Neural cell (in vitro differentiated cells): ENCODE measurements around the gene CLNK. TPM values are rescaled to one million over a fixed set of nuclear protein-coding genes. Genes with fewer than 3 reads are reported as not detected.

Source experiments
- H2AFZ ChIP-seq: fragments of 200-600, 300-800 bp; sonication (generic), shearing (Covaris generic); 2 replicates; pipeline ENCODE4 v1.6.0; 2014; ENCODE audit warnings: low read depth, mild to moderate bottlenecking, antibody characterized with exemption, low read length, moderate library complexity
- H3F3A ChIP-seq: fragments of 200-600 bp; shearing (Covaris generic); 2 replicates; pipeline ENCODE4 v1.6.1; 2016; ENCODE audit warnings: mild to moderate bottlenecking, moderate library complexity, mixed read lengths, antibody characterized with exemption, low read length; ENCODE audit not compliant: insufficient read depth, poor library complexity, severe bottlenecking
- H3K27ac ChIP-seq: fragments of 200-600, 300-800 bp; sonication (generic), shearing (Covaris generic); 2 replicates; pipeline ENCODE4 v1.5.1; 2014; ENCODE audit warnings: mild to moderate bottlenecking, low read length, moderate library complexity
- H3K27me3 ChIP-seq: fragments of 300-800, 200-600 bp; sonication (generic), shearing (Covaris generic); 2 replicates; pipeline ENCODE4 v1.6.0; 2014; ENCODE audit warnings: mild to moderate bottlenecking, low read depth, low read length, moderate library complexity; ENCODE audit not compliant: insufficient read depth
- H3K36me3 ChIP-seq: fragments of 300-800, 200-600 bp; sonication (generic), shearing (Covaris generic); 2 replicates; pipeline ENCODE4 v1.5.1; 2014; ENCODE audit warnings: mild to moderate bottlenecking, antibody characterized with exemption, low read length, moderate library complexity; ENCODE audit not compliant: insufficient read depth
- H3K4me2 ChIP-seq: fragments of 300-800, 200-600 bp; sonication (generic), shearing (Covaris generic); 2 replicates; pipeline ENCODE4 v1.6.0; 2014; ENCODE audit warnings: mild to moderate bottlenecking, low read length
- H3K4me3 ChIP-seq: fragments of 300-800, 200-600 bp; sonication (generic), shearing (Covaris generic); 2 replicates; pipeline ENCODE4 v1.5.1; 2014; ENCODE audit warnings: mild to moderate bottlenecking, low read length, moderate library complexity
- H3K79me2 ChIP-seq: fragments of 200-600 bp; shearing (Covaris generic); replicated peaks from 2 replicates; pipeline ENCODE4 v1.6.0; 2014; ENCODE audit warnings: mild to moderate bottlenecking, low read length, moderate library complexity; ENCODE audit not compliant: insufficient read depth
- H3K9ac ChIP-seq: fragments of 300-800, 200-600 bp; sonication (generic), shearing (Covaris generic); 2 replicates; pipeline ENCODE4 v1.6.1; 2016; ENCODE audit warnings: mild to moderate bottlenecking, low read length, mixed read lengths
- H3K9me2 ChIP-seq: fragments of 200-600 bp; shearing (Covaris generic); 2 replicates; pipeline ENCODE4 v1.6.1; 2016; ENCODE audit warnings: mild to moderate bottlenecking, low read length, mixed read lengths; ENCODE audit not compliant: insufficient read depth
- H3K9me3 ChIP-seq: fragments of 200-600, 300-800 bp; sonication (generic), shearing (Covaris generic); 2 replicates; pipeline ENCODE4 v1.6.1; 2016; ENCODE audit warnings: mild to moderate bottlenecking, mixed run types, low read length, moderate library complexity, mixed read lengths
- H4K20me1 ChIP-seq: fragments of 200-600 bp; shearing (Covaris generic); 2 replicates; pipeline ENCODE4 v1.6.1; 2016; ENCODE audit warnings: mild to moderate bottlenecking, mixed run types; ENCODE audit not compliant: insufficient read depth
- CTCF ChIP-seq: fragments of 450-650 bp; IDR thresholded peaks from 2 replicates; pipeline ENCODE4 v1.5.1; 2014; ENCODE audit warnings: antibody characterized with exemption, mild to moderate bottlenecking, moderate library complexity; ENCODE audit not compliant: poor library complexity, severe bottlenecking
- EP300 ChIP-seq: fragments of 450-650 bp; conservative IDR thresholded peaks from 2 replicates; pipeline ENCODE4 v1.6.1; 2014; ENCODE audit warnings: antibody characterized with exemption, mild to moderate bottlenecking, moderate library complexity; ENCODE audit not compliant: poor library complexity, severe bottlenecking
- EZH2 ChIP-seq: fragments of 200-600, 300-800 bp; shearing (Covaris generic), sonication (generic); IDR thresholded peaks from 2 replicates; pipeline ENCODE4 v1.6.1; 2014; ENCODE audit warnings: antibody characterized with exemption, low read length, borderline replicate concordance, mild to moderate bottlenecking; ENCODE audit not compliant: insufficient read depth, poor library complexity, severe bottlenecking
- MXI1 ChIP-seq: fragments of 450-650 bp; conservative IDR thresholded peaks from 2 replicates; pipeline ENCODE4 v1.6.1; 2014; ENCODE audit warnings: antibody characterized with exemption, mild to moderate bottlenecking; ENCODE audit not compliant: poor library complexity, severe bottlenecking
- POLR2AphosphoS5 ChIP-seq: IDR thresholded peaks from 2 replicates; pipeline ENCODE4 v1.6.1; 2012
- RAD21 ChIP-seq: fragments of 450-650 bp; conservative IDR thresholded peaks from 2 replicates; pipeline ENCODE4 v1.6.1; 2014; ENCODE audit warnings: antibody characterized with exemption, mild to moderate bottlenecking, moderate library complexity
- SMC3 ChIP-seq: fragments of 450-650 bp; conservative IDR thresholded peaks from 2 replicates; pipeline ENCODE4 v1.6.1; 2014; ENCODE audit warnings: antibody characterized with exemption, mild to moderate bottlenecking, moderate library complexity; ENCODE audit not compliant: poor library complexity
- TAF1 ChIP-seq: IDR thresholded peaks from 2 replicates; pipeline ENCODE4 v1.6.1; 2012; ENCODE audit warnings: low read depth
- polyA plus RNA-seq: library from polyadenylated mRNA; depleted of rRNA; stranded (reverse); fragments of >200 nt; gene quantifications from 2 replicates; pipeline ENCODE4 v1.2.3, GENCODE V29; 2014
- TF ChIP-seq, protein P1 (sequence below): IDR thresholded peaks from 2 replicates; pipeline ENCODE4 v1.6.1; 2012; ENCODE audit warnings: borderline replicate concordance

CLNK gene
- polyA plus RNA-seq, 1 donor from 2014 or later, result not detected

DNA sequence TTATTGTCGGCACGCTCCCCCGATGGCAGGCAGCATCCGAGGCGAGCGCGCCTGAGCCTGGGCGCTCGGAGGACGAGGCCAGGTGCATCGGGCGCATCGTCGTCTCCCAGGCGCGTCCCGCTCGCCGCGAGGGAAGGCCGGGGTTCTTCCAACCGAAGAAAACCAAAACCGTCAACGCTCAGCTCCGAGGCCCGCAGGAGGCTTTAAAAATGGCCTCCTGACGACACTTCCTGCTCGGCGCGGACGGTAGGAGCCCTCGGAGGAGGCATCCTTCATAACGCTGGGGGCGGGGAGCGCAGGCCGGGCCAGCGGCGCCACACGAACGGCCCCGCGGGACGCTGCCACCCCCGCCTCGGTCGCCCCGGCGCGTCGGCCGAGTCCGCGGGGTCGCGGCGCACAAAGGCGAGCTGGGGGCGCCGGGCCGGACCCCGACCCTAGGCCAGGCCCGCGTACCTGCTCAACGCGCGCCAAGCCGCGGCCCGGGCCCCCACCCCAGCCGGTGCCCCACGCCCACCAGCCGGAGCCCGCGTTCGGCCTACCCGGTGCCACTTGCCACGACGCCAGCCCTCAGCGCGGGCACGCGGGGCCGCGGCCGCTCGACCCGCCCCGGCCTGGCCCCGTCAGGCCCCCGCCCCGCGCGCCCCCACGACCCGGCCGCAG is 227.8 kb downstream of the CLNK start:
- H3K4me3 ChIP-seq, result peak overlapping the region; percentile 76

DNA sequence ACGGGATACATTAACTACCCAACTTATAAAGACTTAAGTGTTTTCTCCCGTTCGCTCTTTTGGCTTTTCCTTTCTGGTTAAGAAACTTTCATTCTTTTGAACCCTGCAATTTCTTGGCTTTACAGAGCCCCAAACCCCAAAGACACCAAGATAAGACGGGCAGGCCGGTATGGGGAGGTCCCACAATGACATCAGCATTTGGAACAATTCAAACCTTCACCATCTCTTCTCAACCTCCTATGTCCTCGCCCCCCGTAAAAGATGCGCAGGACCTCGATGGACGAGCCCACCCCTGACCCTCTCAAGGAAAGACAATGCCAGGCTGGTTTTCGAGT is 228.3 kb downstream of the CLNK start:
- Histone ChIP-seq H2AFZ (peak overlapping the region; percentile 83), H3K4me2 (peak overlapping the region; percentile 36), H3K9me2 (no peaks in the 10 kb centered on the region), H3K9me3 (peaks cover 8% of the 10 kb centered on the region), H3K4me3 (peak overlapping the region; percentile 76), H3K36me3 (peaks cover 7% of the 10 kb centered on the region), H3K27me3 (peaks cover 3% of the 10 kb centered on the region), H3K9ac (peak overlapping the region; percentile 53), H3K27ac (peak overlapping the region; percentile 44), H3F3A (no peaks in the 10 kb centered on the region), H3K79me2 (peaks cover 8% of the 10 kb centered on the region), H4K20me1 (no peaks in the 10 kb centered on the region)
- TF ChIP-seq, protein P1, sequence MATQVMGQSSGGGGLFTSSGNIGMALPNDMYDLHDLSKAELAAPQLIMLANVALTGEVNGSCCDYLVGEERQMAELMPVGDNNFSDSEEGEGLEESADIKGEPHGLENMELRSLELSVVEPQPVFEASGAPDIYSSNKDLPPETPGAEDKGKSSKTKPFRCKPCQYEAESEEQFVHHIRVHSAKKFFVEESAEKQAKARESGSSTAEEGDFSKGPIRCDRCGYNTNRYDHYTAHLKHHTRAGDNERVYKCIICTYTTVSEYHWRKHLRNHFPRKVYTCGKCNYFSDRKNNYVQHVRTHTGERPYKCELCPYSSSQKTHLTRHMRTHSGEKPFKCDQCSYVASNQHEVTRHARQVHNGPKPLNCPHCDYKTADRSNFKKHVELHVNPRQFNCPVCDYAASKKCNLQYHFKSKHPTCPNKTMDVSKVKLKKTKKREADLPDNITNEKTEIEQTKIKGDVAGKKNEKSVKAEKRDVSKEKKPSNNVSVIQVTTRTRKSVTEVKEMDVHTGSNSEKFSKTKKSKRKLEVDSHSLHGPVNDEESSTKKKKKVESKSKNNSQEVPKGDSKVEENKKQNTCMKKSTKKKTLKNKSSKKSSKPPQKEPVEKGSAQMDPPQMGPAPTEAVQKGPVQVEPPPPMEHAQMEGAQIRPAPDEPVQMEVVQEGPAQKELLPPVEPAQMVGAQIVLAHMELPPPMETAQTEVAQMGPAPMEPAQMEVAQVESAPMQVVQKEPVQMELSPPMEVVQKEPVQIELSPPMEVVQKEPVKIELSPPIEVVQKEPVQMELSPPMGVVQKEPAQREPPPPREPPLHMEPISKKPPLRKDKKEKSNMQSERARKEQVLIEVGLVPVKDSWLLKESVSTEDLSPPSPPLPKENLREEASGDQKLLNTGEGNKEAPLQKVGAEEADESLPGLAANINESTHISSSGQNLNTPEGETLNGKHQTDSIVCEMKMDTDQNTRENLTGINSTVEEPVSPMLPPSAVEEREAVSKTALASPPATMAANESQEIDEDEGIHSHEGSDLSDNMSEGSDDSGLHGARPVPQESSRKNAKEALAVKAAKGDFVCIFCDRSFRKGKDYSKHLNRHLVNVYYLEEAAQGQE, result peak; percentile 9
- no peak for TF ChIP-seq MXI1

More for the DNA sequence above, 227.8 kb downstream of the CLNK start:
- H3K9me2 ChIP-seq, result no peaks in the 10 kb centered on the region
- peaks cover 10% of the 10 kb centered on the region for H3K9me3 ChIP-seq
- no peaks in the 10 kb centered on the region for H3F3A ChIP-seq
- peak overlapping the region; percentile 36 for H3K4me2 ChIP-seq
- peak overlapping the region; percentile 83 for H2AFZ ChIP-seq
- H3K27me3 ChIP-seq, result peaks cover 7% of the 10 kb centered on the region
- no peaks in the 10 kb centered on the region for H4K20me1 ChIP-seq
- H3K27ac ChIP-seq, result peak overlapping the region; percentile 44
- TF ChIP-seq POLR2AphosphoS5 (peak; percentile 11), MXI1 (no peak)
- TF ChIP-seq, protein P1, result peak; percentile 3
- H3K9ac ChIP-seq, result peak overlapping the region; percentile 53
- peaks cover 7% of the 10 kb centered on the region for H3K36me3 ChIP-seq
- peaks cover 8% of the 10 kb centered on the region for H3K79me2 ChIP-seq

DNA sequence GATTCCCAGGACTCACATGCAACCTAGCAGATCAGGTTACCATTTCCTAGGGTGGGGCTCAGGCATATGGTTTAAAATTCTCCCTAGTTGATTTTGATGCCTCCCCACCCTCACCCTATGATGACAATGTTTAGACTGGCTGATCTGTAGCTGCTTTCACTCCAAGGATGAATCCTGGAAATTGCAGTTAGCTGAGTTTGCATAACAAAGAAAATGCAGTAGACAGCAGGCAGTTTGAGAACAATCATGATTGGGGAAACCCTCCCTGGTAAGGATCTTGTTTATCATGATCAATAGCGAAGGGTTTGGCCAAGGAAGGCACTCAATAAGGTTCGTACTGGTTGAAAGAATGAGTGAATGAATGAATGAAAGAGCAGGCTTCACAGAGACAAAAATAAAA is 229.4 kb downstream of the CLNK start:
- H3K4me2 ChIP-seq, result no peak overlapping the region
- no peaks in the 10 kb centered on the region for H3F3A ChIP-seq
- peak overlapping the region; percentile 76 for H3K4me3 ChIP-seq
- H3K36me3 ChIP-seq, result peaks cover 14% of the 10 kb centered on the region
- H2AFZ ChIP-seq, result no peak overlapping the region
- no peak overlapping the region for H3K9ac ChIP-seq
- TF ChIP-seq POLR2AphosphoS5, result no peak
- TF ChIP-seq TAF1, result no peak
- no peak for TF ChIP-seq EP300
- TF ChIP-seq, protein P1, result no peak
- no peak for TF ChIP-seq MXI1
- TF ChIP-seq EZH2, result no peak
- TF ChIP-seq RAD21, result no peak
- TF ChIP-seq SMC3, result no peak
- no peak for TF ChIP-seq CTCF
- no peaks in the 10 kb centered on the region for H4K20me1 ChIP-seq
- peaks cover 17% of the 10 kb centered on the region for H3K9me3 ChIP-seq
- H3K79me2 ChIP-seq, result peaks cover 8% of the 10 kb centered on the region
- H3K9me2 ChIP-seq, result no peaks in the 10 kb centered on the region
- no peak overlapping the region for H3K27ac ChIP-seq
- H3K27me3 ChIP-seq, result peaks cover 3% of the 10 kb centered on the region
